ENCODE measurements around the gene CRELD2.

CRELD2 gene

GRCh38 chr22:49922484-49922883 lies 4.0 kb downstream of the CRELD2 start:
- H3K27ac ChIP-seq, result no peak overlapping the region
- no peaks in the 10 kb centered on the region for H3K9me3 ChIP-seq (ENCODE audit: severe bottlenecking)
- H3K36me3 ChIP-seq, result peaks cover 20% of the 10 kb centered on the region; the same call in 1 of the 2 replicates
- DNase-seq, result no peak
- TF ChIP-seq, protein P1, sequence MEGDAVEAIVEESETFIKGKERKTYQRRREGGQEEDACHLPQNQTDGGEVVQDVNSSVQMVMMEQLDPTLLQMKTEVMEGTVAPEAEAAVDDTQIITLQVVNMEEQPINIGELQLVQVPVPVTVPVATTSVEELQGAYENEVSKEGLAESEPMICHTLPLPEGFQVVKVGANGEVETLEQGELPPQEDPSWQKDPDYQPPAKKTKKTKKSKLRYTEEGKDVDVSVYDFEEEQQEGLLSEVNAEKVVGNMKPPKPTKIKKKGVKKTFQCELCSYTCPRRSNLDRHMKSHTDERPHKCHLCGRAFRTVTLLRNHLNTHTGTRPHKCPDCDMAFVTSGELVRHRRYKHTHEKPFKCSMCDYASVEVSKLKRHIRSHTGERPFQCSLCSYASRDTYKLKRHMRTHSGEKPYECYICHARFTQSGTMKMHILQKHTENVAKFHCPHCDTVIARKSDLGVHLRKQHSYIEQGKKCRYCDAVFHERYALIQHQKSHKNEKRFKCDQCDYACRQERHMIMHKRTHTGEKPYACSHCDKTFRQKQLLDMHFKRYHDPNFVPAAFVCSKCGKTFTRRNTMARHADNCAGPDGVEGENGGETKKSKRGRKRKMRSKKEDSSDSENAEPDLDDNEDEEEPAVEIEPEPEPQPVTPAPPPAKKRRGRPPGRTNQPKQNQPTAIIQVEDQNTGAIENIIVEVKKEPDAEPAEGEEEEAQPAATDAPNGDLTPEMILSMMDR (IDR thresholded peaks at IDR 0.05; ENCODE audit: low read depth, low read length), result no peak
- no peaks in the 10 kb centered on the region for H3K27me3 ChIP-seq (ENCODE audit: insufficient read depth, low read depth, severe bottlenecking)
- no peak overlapping the region for H3K4me3 ChIP-seq (ENCODE audit: low read depth, low read length)

- H3K27ac ChIP-seq, result no peak overlapping the region
- H3K4me3 ChIP-seq (ENCODE audit: low read depth, low read length), result no peak overlapping the region
- H3K36me3 ChIP-seq, result peaks cover 20% of the 10 kb centered on the region; the same call in 1 of the 2 replicates
- no peaks in the 10 kb centered on the region for H3K9me3 ChIP-seq (ENCODE audit: severe bottlenecking)
- TF ChIP-seq, protein P1 (IDR thresholded peaks at IDR 0.05; ENCODE audit: low read depth, low read length), result no peak
- H3K27me3 ChIP-seq (ENCODE audit: insufficient read depth, low read depth, severe bottlenecking), result no peaks in the 10 kb centered on the region
- DNase-seq, result no peak
Measured at GRCh38 chr22:49922926-49923325, 4.5 kb downstream of the CRELD2 start.

GRCh38 chr22:49923445-49923844 lies 5.0 kb downstream of the CRELD2 start:
- Histone ChIP-seq H3K36me3 (peaks cover 20% of the 10 kb centered on the region; the same call in 1 of the 2 replicates), H3K27ac (no peak overlapping the region), H3K27me3 (ENCODE audit: insufficient read depth, low read depth, severe bottlenecking) (no peaks in the 10 kb centered on the region), H3K9me3 (ENCODE audit: severe bottlenecking) (no peaks in the 10 kb centered on the region), H3K4me3 (ENCODE audit: low read depth, low read length) (no peak overlapping the region)
- TF ChIP-seq, protein P1 (IDR thresholded peaks at IDR 0.05; ENCODE audit: low read depth, low read length), result 0 out of 2 replicates have a peak, but pooled peaks have one; percentile 21
- DNase-seq, result no peak

GRCh38 chr22:49924113-49924833 lies 5.8 kb downstream of the CRELD2 start:
- DNase-seq, result no peak
- Histone ChIP-seq H3K27ac (no peak overlapping the region), H3K4me3 (ENCODE audit: low read depth, low read length) (no peak overlapping the region), H3K27me3 (ENCODE audit: insufficient read depth, low read depth, severe bottlenecking) (no peaks in the 10 kb centered on the region), H3K9me3 (ENCODE audit: severe bottlenecking) (no peaks in the 10 kb centered on the region), H3K36me3 (peaks cover 20% of the 10 kb centered on the region; the same call in 1 of the 2 replicates)
- TF ChIP-seq, protein P1 (IDR thresholded peaks at IDR 0.05; ENCODE audit: low read depth, low read length), result no peak

GRCh38 chr22:49925525-49926128 lies 7.2 kb downstream of the CRELD2 start:
- TF ChIP-seq, protein P1 (IDR thresholded peaks at IDR 0.05; ENCODE audit: low read depth, low read length), result no peak
- peaks cover 11% of the 10 kb centered on the region; the same call in 1 of the 2 replicates for H3K36me3 ChIP-seq
- H3K9me3 ChIP-seq (ENCODE audit: severe bottlenecking), result no peaks in the 10 kb centered on the region
- no peak overlapping the region for H3K4me3 ChIP-seq (ENCODE audit: low read depth, low read length)
- peaks cover 4% of the 10 kb centered on the region for H3K27me3 ChIP-seq (ENCODE audit: insufficient read depth, low read depth, severe bottlenecking)
- no peak overlapping the region for H3K27ac ChIP-seq
- no peak for DNase-seq
